ENCODE results near the gene MYOM1. TPM values are rescaled to one million over a fixed set of nuclear protein-coding genes. Genes with fewer than 3 reads are reported as not detected.
A peak's percentile ranks its signal among the peaks of the same experiment; 100 is the strongest.

MYOM1 gene
- total RNA-seq, 1 experiment from 2014 or later = 0.07 TPM

DNA sequence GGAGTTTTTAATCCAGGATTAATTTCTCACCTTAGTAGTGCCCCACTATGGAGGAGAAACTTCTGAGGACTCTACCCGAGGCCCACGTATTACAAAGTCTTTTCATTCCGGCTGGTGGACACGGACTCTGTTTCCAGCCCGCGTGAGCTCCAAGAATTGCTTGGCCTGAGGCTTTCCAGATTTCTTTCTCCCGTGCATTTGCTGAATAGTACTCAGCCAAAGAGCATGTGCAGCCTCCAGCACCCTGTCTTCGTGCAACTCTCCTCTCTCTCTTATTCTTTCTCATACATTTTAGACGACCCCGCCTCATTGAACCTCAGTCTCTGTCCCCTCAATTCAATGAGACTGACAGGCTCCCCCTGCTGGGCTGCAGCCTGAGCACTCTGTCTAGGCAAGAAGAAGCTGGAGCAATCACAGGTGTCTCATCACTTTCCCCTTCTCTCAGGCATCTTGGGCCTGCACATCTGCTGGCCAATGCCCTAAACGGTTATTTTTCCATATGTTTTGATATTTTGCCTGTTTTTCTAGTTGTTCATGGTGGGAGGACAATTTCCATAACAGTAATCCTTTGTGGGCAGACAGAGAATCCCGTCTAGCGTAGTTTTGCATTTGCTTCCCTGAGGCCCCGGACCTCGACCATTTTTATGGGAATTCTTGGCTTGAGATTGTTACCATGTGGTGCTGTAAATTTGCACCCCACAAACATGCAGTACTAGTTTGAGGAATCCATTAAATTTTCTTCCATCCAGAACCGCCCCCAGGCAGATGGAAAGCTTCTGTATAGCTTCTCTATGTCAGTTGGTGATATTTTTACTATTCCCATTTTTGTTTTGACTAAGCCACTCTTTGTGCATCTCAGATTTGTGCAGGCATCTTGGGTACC is 156.7 kb downstream of the MYOM1 start:
- peaks cover 9% of the 10 kb centered on the region for H3K4me1 ChIP-seq (ENCODE audit: insufficient read depth, low read length)
- no peaks in the 10 kb centered on the region for H3K27me3 ChIP-seq (ENCODE audit: low read length)
- ChIA-PET CTCF (interaction anchor here (0.6 to 1.5 kb wide), 9 partner anchors 17 to 183 kb away, joined by 3 to 6 read pairs (median 4); no protein-coding TSS in a partner anchor), POLR2A (ENCODE audit: unreplicated experiment) (no interaction called here)
- peak; percentile 57 for DNase-seq
- no peaks in the 10 kb centered on the region for H3K36me3 ChIP-seq (ENCODE audit: low read depth, low read length)
- no peak overlapping the region for H3K4me3 ChIP-seq (ENCODE audit: low read length)
- no peaks in the 10 kb centered on the region for H4K20me1 ChIP-seq (ENCODE audit: low read length)
- H3K4me2 ChIP-seq (ENCODE audit: low read length) = no peak overlapping the region
- H3K27ac ChIP-seq (ENCODE audit: low read length) = no peak overlapping the region
- ATAC-seq = peak; percentile 75
- BruUV-seq (replicated peaks) = no TSS peak
- no peak overlapping the region for H2AFZ ChIP-seq (ENCODE audit: low read length)
- H3K9ac ChIP-seq (ENCODE audit: low read length) = no peak overlapping the region
- intact Hi-C loops (cut with micrococcal nuclease) = loop anchor here (1.0 to 5.0 kb wide), 2 partner anchors 64 to 131 kb away; no protein-coding TSS in a partner anchor
- H3F3A ChIP-seq (ENCODE audit: low read length, unreplicated experiment) = no peaks in the 10 kb centered on the region
- H3K79me2 ChIP-seq (ENCODE audit: low read length) = no peaks in the 10 kb centered on the region
- TF ChIP-seq, protein P1, sequence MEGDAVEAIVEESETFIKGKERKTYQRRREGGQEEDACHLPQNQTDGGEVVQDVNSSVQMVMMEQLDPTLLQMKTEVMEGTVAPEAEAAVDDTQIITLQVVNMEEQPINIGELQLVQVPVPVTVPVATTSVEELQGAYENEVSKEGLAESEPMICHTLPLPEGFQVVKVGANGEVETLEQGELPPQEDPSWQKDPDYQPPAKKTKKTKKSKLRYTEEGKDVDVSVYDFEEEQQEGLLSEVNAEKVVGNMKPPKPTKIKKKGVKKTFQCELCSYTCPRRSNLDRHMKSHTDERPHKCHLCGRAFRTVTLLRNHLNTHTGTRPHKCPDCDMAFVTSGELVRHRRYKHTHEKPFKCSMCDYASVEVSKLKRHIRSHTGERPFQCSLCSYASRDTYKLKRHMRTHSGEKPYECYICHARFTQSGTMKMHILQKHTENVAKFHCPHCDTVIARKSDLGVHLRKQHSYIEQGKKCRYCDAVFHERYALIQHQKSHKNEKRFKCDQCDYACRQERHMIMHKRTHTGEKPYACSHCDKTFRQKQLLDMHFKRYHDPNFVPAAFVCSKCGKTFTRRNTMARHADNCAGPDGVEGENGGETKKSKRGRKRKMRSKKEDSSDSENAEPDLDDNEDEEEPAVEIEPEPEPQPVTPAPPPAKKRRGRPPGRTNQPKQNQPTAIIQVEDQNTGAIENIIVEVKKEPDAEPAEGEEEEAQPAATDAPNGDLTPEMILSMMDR (conservative IDR thresholded peaks at IDR 0.05; ENCODE audit: low read depth, low read length) = peak; percentile 92
- no peak for TF ChIP-seq EZH2phosphoT487 (IDR thresholded peaks at IDR 0.05; ENCODE audit: borderline replicate concordance, low read length)
- no peaks in the 10 kb centered on the region for H3K9me3 ChIP-seq (ENCODE audit: low read length)
- no peaks in the 10 kb centered on the region for H3K9me2 ChIP-seq (replicated peaks; ENCODE audit: low read length)

DNA sequence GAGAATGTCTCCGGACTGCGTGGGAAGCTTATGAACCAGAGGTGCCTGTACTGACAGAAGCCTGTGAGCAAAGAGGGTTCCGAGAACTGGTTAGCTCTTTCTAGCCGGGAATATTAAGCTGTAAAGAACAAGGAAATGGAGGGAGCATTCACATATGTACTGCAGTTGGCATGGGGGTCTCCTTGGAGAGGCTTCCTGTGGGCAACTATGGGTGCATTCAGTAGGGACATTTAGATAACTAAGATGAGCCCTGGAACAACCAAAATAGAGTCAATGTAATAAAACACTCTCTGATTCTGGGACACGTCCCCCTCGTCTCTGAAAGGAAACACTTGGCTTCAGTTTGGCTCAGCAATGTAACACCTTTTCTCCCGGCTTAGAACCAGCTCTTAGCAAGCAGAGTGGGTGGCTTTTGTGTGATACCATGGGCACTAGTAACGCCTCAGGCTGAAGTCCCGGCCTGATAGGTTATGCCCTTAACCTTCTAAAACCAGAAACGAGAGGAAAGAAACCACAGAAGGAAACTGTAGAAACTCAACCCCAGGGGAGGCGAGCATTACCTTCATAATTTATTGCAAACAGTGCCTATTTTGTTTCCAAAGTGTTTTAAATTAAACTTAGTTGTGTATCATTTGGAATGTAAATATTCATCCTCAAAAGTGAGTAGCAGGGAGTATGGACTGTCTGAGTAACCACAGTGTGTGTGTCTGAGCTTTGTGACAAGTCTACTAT is 158.0 kb downstream of the MYOM1 start:
- Histone ChIP-seq H3K4me3 (ENCODE audit: low read length) (no peak overlapping the region), H3K79me2 (ENCODE audit: low read length) (no peaks in the 10 kb centered on the region), H3K36me3 (ENCODE audit: low read depth, low read length) (no peaks in the 10 kb centered on the region), H3K27me3 (ENCODE audit: low read length) (no peaks in the 10 kb centered on the region), H3K9me3 (ENCODE audit: low read length) (no peaks in the 10 kb centered on the region), H4K20me1 (ENCODE audit: low read length) (no peaks in the 10 kb centered on the region), H3K9me2 (replicated peaks; ENCODE audit: low read length) (no peaks in the 10 kb centered on the region), H3F3A (ENCODE audit: low read length, unreplicated experiment) (no peaks in the 10 kb centered on the region), H3K4me2 (ENCODE audit: low read length) (no peak overlapping the region), H3K4me1 (ENCODE audit: insufficient read depth, low read length) (peaks cover 10% of the 10 kb centered on the region), H3K27ac (ENCODE audit: low read length) (no peak overlapping the region), H2AFZ (ENCODE audit: low read length) (no peak overlapping the region), H3K9ac (ENCODE audit: low read length) (no peak overlapping the region)
- ChIA-PET POLR2A (ENCODE audit: unreplicated experiment) (no interaction called here), CTCF (interaction anchor here (0.8 kb wide), 1 partner anchor 64 kb away, joined by 3 read pairs; no protein-coding TSS in a partner anchor)
- TF ChIP-seq EZH2 (IDR thresholded peaks at IDR 0.05; ENCODE audit: low read length, unreplicated experiment) (no peak), EZH2phosphoT487 (IDR thresholded peaks at IDR 0.05; ENCODE audit: borderline replicate concordance, low read length) (no peak)
- TF ChIP-seq, protein P1 (conservative IDR thresholded peaks at IDR 0.05; ENCODE audit: low read depth, low read length) = no peak
- DNase-seq (no peak), ATAC-seq (no peak)
- intact Hi-C loops (cut with micrococcal nuclease) = loop anchor here (5.0 kb wide), 1 partner anchor 66 kb away; no protein-coding TSS in a partner anchor
- BruUV-seq (replicated peaks) = no TSS peak
